ENCODE results near the gene SAFB.

DNA sequence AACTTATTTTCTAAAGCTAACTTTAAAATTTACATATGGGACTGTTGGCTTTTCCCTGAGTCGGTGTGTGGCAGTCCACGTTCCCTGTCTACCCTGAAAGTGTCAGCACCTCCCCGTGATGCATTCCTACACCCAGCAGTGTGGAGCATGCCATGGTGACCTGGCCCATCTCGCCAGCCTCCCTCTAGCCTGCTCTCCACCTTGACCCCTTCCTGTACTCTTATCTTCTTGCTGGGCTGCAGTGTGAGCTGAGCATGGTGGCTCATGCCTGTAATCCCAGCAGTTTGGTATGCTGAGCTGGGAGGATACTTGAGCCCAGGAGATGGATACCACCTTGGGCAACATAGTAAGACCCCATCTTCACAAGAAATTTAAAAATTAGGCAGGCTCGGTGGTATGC is 32.0 kb downstream of the SAFB start:
- TF ChIP-seq, protein P1, sequence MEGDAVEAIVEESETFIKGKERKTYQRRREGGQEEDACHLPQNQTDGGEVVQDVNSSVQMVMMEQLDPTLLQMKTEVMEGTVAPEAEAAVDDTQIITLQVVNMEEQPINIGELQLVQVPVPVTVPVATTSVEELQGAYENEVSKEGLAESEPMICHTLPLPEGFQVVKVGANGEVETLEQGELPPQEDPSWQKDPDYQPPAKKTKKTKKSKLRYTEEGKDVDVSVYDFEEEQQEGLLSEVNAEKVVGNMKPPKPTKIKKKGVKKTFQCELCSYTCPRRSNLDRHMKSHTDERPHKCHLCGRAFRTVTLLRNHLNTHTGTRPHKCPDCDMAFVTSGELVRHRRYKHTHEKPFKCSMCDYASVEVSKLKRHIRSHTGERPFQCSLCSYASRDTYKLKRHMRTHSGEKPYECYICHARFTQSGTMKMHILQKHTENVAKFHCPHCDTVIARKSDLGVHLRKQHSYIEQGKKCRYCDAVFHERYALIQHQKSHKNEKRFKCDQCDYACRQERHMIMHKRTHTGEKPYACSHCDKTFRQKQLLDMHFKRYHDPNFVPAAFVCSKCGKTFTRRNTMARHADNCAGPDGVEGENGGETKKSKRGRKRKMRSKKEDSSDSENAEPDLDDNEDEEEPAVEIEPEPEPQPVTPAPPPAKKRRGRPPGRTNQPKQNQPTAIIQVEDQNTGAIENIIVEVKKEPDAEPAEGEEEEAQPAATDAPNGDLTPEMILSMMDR (IDR thresholded peaks at IDR 0.05; ENCODE audit: poor library complexity, severe bottlenecking): no peak
- TF ChIP-seq EZH2 (IDR thresholded peaks at IDR 0.05; ENCODE audit: borderline replicate concordance, insufficient read depth, low read length, poor library complexity, severe bottlenecking): no peak
- TF ChIP-seq EP300 (conservative IDR thresholded peaks at IDR 0.05; ENCODE audit: poor library complexity, severe bottlenecking): no peak
- TF ChIP-seq, protein P2, sequence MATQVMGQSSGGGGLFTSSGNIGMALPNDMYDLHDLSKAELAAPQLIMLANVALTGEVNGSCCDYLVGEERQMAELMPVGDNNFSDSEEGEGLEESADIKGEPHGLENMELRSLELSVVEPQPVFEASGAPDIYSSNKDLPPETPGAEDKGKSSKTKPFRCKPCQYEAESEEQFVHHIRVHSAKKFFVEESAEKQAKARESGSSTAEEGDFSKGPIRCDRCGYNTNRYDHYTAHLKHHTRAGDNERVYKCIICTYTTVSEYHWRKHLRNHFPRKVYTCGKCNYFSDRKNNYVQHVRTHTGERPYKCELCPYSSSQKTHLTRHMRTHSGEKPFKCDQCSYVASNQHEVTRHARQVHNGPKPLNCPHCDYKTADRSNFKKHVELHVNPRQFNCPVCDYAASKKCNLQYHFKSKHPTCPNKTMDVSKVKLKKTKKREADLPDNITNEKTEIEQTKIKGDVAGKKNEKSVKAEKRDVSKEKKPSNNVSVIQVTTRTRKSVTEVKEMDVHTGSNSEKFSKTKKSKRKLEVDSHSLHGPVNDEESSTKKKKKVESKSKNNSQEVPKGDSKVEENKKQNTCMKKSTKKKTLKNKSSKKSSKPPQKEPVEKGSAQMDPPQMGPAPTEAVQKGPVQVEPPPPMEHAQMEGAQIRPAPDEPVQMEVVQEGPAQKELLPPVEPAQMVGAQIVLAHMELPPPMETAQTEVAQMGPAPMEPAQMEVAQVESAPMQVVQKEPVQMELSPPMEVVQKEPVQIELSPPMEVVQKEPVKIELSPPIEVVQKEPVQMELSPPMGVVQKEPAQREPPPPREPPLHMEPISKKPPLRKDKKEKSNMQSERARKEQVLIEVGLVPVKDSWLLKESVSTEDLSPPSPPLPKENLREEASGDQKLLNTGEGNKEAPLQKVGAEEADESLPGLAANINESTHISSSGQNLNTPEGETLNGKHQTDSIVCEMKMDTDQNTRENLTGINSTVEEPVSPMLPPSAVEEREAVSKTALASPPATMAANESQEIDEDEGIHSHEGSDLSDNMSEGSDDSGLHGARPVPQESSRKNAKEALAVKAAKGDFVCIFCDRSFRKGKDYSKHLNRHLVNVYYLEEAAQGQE (IDR thresholded peaks at IDR 0.05; ENCODE audit: borderline replicate concordance): no peak
- TF ChIP-seq RAD21 (conservative IDR thresholded peaks at IDR 0.05): no peak
- TF ChIP-seq TAF1 (IDR thresholded peaks at IDR 0.05; ENCODE audit: low read depth): no peak
- no peak for TF ChIP-seq POLR2AphosphoS5 (IDR thresholded peaks at IDR 0.05)
- no peak for TF ChIP-seq SMC3 (conservative IDR thresholded peaks at IDR 0.05; ENCODE audit: poor library complexity)
